ENCODE data around the gene EFNA5.

EFNA5 gene

DNA sequence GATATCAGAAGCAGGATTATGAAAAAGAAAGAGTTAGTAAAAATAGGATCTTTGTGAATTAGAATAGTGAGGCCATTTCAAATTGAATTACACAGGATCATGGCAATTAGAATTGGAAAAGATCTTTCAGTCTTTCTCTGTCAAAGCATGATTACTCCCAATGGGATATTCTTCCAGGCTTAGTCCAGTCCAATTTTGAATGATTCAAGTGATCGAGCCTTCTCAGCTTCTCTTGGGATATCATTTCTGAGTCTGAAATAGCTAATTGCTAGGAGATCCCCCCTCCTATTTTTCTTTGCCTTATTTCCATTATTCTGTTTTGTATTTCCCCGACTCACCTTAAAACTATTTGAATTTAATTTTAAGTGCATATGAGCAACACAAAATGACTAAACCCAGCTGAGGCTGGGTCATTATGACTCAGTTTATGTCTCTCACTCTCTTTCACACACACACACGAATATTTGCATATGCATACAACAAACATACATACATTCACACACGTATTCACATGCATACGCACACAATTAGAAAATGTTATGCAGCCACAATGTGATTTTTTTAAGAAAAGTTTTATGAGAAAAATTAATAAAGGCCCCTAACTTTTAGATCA lies 34.8 kb upstream of the EFNA5 start:
- no peaks in the 10 kb centered on the region for H3K4me1 ChIP-seq (ENCODE audit: control insufficient read depth, insufficient read depth, low read length)
- no peak for TF ChIP-seq ZNF24 (tag by site-specific recombination; IDR thresholded peaks at IDR 0.05)
- TF ChIP-seq ZNF623 (tag by site-specific recombination; IDR thresholded peaks at IDR 0.05), result no peak
- TF ChIP-seq ZNF677 (tag by site-specific recombination; IDR thresholded peaks at IDR 0.05), result no peak
- no peak for TF ChIP-seq ZSCAN4 (tag by site-specific recombination; IDR thresholded peaks at IDR 0.05)
- no peak overlapping the region for H3K4me3 ChIP-seq (ENCODE audit: low read depth, low read length)
- H3K36me3 ChIP-seq (ENCODE audit: control insufficient read depth in 2 of 2, insufficient read depth in 1 of 2, low read length in 2 of 2), result no peaks in the 10 kb centered on the region
- H3K9me3 ChIP-seq (ENCODE audit: control insufficient read depth, insufficient read depth, low read depth, low read length), result no peaks in the 10 kb centered on the region
- ChIA-PET CTCF (no interaction called here), POLR2A (no interaction called here)
- no peak overlapping the region for H3K27ac ChIP-seq (ENCODE audit: extremely low read depth, low read depth, low read length)

DNA sequence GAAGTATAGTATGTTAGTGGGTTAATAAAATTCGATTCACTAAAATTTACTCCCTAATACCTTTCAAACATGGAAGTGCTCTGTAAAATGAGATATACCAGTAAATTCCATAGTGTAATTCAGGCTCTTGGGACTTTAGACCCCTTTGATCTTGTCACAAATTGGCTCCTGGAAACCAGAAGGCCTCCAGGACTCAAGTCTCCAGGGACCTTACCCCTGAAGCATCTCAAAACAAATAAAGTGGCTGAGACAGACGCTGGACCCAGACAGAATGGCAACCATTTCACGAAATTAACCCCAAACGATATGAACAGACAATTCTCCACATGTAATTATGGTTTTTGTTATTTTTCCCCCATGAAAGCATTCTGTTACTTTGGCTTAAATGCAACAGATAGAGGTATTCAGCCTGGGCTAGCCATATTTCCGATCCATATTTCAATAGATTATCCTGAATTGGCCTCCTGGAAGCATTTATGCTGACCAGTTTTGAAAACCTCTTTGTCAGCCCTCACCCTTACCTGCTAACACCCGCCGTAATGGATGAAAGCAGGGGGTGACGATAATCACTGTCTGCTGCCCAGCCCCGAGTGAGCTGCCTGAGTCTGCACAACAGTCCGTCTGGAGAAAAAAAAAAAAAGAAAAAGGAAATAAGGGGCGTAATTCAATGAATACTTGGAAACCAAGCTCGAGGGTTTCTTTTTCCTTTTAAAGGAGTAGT lies 34.1 kb upstream of the EFNA5 start:
- H3K4me3 ChIP-seq (ENCODE audit: low read depth, low read length), result no peak overlapping the region
- no peaks in the 10 kb centered on the region for H3K4me1 ChIP-seq (ENCODE audit: control insufficient read depth, insufficient read depth, low read length)
- ChIA-PET CTCF (no interaction called here), POLR2A (no interaction called here)
- H3K27ac ChIP-seq (ENCODE audit: extremely low read depth, low read depth, low read length), result no peak overlapping the region
- TF ChIP-seq ZBTB1 (tag by site-specific recombination; IDR thresholded peaks at IDR 0.05) (no peak), TCF7L2 (IDR thresholded peaks at IDR 0.05; ENCODE audit: borderline replicate concordance, low read depth, low read length) (peak; percentile 53; the same call in 1 of the 2 replicates)
- no peaks in the 10 kb centered on the region for H3K36me3 ChIP-seq (ENCODE audit: control insufficient read depth in 2 of 2, insufficient read depth in 1 of 2, low read length in 2 of 2)
- H3K9me3 ChIP-seq (ENCODE audit: control insufficient read depth, insufficient read depth, low read depth, low read length), result no peaks in the 10 kb centered on the region

DNA sequence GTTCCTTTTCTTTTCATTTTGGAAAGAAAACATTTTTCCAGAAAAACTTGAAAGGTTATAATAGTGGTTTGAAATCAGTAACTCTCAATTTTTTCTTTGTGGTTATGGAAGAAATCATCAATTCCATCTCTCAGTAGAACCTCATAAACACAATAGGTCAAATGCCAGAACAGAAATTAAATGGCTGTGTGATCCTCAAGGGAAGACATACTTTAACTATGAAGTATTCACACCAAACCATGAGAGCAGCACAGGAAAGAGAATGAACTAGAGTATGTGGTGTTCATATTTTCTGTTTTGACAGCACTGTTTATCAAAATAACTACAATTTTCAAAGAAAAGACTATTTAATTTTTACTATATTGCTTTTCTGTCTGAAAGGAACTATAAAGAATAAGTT lies 29.7 kb upstream of the EFNA5 start:
- TF ChIP-seq ZBTB1 (tag by site-specific recombination; IDR thresholded peaks at IDR 0.05) (no peak), ZBTB7A (tag by site-specific recombination; IDR thresholded peaks at IDR 0.05; ENCODE audit: low read depth) (no peak), ZNF626 (tag by site-specific recombination; IDR thresholded peaks at IDR 0.05) (no peak), PBX3 (CRISPR knock-in tag; IDR thresholded peaks at IDR 0.05) (no peak), ZNF398 (tag by site-specific recombination; IDR thresholded peaks at IDR 0.05) (no peak), ZBTB21 (tag by site-specific recombination; IDR thresholded peaks at IDR 0.05) (no peak), PRDM6 (tag by site-specific recombination; IDR thresholded peaks at IDR 0.05) (no peak), ZBTB17 (tag by site-specific recombination; IDR thresholded peaks at IDR 0.05) (no peak), ZNF248 (tag by site-specific recombination; IDR thresholded peaks at IDR 0.05) (no peak), ZNF549 (tag by site-specific recombination; IDR thresholded peaks at IDR 0.05) (no peak)
- TF ChIP-seq, protein P1, sequence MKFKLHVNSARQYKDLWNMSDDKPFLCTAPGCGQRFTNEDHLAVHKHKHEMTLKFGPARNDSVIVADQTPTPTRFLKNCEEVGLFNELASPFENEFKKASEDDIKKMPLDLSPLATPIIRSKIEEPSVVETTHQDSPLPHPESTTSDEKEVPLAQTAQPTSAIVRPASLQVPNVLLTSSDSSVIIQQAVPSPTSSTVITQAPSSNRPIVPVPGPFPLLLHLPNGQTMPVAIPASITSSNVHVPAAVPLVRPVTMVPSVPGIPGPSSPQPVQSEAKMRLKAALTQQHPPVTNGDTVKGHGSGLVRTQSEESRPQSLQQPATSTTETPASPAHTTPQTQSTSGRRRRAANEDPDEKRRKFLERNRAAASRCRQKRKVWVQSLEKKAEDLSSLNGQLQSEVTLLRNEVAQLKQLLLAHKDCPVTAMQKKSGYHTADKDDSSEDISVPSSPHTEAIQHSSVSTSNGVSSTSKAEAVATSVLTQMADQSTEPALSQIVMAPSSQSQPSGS (tag by site-specific recombination; IDR thresholded peaks at IDR 0.05; ENCODE audit: low read depth), result no peak
- ChIA-PET CTCF (no interaction called here), POLR2A (no interaction called here)
- H3K27ac ChIP-seq (ENCODE audit: extremely low read depth, low read depth, low read length), result no peak overlapping the region
- H3K4me1 ChIP-seq (ENCODE audit: control insufficient read depth, insufficient read depth, low read length), result no peaks in the 10 kb centered on the region
- H3K9me3 ChIP-seq (ENCODE audit: control insufficient read depth, insufficient read depth, low read depth, low read length), result no peaks in the 10 kb centered on the region
- H3K36me3 ChIP-seq (ENCODE audit: control insufficient read depth in 2 of 2, insufficient read depth in 1 of 2, low read length in 2 of 2), result no peaks in the 10 kb centered on the region
- no peak overlapping the region for H3K4me3 ChIP-seq (ENCODE audit: low read depth, low read length)

All from HEK293 (cell line).